ENCODE measurements around the gene CPNE1.
A peak's percentile ranks its signal among the peaks of the same experiment; 100 is the strongest.
"Not testable (repeated sequence)": the region's sequence is repeated elsewhere in the genome, so short reads cannot be mapped to it uniquely, and the experiment has no call there.

The CPNE1 gene

DNA sequence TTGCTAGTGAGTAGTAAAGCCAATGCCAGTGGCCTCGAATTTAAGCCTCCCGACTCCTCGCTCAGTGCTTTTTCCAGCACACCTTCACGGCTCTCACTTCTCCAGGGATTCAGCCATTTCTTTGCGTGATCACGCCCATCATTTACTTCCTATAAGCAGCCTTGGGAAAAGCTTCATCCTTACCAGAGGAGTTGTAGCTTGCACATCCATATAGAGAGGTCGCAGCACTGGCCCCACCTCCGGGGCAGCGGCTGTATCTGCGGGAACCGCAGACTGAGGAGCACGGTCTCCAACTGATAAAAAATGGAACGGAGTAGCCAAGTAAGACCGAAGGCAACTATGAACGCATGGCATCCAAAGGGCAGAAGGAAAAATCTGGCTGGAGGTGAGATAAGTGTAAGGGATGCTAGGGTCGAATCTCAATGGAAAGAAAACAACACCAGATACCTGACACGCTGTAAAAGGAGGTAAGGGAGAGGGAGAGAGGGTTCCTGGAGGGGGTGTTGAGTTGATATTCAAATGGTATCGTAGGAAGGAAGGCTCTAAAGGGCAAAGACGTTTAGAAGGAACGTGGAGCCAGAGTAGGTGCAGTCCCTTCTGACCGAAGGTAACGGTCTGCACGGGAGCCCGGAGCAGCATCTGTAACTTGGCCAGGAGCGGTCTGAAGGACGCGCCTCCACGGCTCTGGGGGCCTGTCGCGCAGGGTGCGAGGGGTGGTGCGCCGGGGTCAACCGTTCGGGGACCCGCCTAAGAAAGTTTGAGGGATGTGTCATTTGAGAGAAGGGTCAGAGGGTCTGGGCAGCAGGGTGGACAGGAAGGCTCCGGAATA lies 33.8 kb upstream of the CPNE1 start:
- no peak for DNase-seq (ENCODE audit: low read depth, low spot score)

DNA sequence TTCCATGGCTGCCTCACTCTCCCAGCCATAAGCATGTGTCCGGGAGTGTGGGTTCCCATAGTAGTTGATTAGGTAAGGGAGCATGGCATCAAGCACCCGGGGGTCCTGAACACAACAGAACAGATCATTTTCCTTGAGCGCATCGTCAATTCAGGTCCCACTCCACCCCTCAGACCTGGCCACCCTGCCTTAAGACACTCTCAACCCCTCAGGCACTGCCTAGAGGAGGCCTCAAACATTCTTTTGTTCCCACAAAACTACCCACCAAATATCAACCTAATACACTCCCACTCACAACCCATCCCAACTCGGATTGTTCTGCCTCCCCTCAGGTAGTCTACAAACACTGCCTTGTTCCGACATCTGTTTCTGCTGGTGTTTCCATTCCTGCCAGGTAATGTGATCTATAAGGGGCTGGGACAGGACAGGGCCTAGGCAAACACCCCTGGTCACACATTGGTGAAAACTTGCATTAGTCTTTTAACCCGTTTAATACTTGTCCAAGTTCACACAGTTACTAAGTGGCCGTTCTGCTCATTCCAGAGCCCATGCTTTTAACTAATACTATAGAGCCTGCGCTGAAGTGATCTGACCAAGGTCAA lies 33.1 kb upstream of the CPNE1 start:
- no peak for DNase-seq (ENCODE audit: low read depth, low spot score)

DNA sequence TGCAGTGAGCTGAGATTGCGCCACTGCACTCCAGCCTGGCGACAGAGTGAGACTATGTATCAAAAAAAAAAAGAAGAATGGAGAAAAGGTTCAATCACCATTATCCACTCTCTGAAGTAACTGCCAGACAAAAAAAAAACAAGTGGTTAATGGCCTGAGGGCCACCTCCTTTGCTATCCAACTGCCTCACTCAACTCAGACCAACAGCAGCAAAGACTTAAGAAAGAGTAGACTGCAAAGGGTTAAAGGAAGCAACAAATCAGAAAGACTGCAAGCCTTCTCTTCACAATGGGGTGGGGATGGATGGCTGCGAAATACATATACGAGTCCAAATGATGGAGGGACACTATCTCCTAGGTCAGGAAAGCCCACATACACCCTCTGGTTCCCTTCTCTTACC lies 31.3 kb upstream of the CPNE1 start:
- DNase-seq (ENCODE audit: low read depth, low spot score) = no peak

DNA sequence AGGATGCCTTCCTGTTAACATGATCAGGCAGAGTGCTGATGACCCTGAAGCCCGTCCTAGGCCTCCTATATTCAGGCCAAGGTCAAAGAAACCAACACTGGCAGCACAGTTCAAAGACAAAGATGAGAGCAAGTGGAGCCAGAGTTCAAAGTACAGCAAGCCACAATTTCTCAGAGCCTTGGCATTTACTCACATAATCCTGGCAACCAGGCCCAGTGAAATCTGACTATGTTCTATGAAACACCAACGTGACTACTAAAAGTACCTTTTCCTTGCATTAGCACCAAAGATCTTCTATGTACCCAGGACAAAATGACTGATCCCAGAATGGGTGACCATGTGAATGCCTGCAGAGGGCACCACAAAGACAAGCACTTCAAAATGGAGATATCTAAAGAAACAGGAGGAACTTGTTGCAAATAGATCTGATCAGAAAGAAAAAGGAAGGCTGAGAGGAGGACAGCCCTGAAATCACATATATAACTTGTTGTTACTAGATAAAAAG lies 30.6 kb upstream of the CPNE1 start:
- DNase-seq (ENCODE audit: low read depth, low spot score) = no peak

DNA sequence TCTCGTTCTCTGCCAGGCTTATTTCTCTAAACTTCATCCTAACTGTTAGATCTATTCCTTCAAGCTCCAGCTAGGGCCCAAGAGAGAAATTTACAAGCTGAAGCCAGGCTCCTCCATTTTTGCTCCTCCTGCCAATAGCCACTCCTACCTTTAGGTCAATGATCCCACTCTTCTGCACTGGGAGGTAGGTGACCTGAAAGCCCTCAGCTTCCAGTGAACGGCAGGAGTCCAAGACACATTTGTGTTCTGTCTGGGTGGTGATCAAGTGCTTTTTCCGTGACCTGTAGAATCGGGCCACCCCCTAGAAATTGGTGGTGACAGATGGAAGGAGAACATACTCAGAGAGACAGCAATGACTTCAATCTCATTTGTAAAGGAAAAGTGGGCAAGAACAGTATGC lies 25.6 kb upstream of the CPNE1 start:
- no peak for DNase-seq (ENCODE audit: low read depth, low spot score)

DNA sequence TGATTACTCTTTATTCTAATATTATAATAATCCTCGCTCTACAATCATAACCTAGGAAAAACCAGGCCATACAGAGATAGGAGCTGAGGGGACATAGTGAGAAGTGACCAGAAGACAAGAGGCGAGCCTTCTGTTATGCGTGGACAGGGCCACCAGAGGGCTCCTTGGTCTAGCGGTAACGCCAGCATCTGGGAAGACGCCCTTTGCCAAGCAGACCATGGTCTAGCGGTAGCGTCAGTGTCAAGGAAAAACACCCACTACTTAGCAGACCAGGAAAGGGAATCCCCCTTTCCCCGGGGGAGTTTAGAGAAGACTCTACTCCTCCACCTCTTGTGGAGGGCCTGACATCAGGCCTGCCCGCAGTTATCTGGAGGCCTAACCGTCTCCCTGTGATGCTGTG lies 22.2 kb upstream of the CPNE1 start:
- peak; percentile 52 for DNase-seq (ENCODE audit: low read depth, low spot score)

DNA sequence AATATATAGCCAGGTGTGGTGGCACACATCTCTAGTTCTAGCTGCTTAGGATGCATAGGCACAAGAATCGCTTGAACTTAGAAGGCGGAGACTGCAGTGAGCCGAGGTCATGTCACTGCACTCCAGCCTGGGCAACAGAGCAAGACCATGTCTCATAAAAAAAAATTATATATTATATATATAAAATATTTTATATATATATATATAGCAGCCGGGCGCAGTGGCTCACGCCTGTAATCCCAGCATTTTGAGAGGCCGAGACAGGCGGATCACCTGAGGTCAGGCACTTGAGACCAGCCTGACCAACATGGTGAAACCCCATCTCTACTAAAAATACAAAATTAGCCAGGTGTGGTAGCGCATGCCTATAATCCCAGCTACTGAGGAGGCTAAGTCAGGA lies 20.7 kb upstream of the CPNE1 start:
- not testable (repeated sequence) for DNase-seq (ENCODE audit: low read depth, low spot score)

DNA sequence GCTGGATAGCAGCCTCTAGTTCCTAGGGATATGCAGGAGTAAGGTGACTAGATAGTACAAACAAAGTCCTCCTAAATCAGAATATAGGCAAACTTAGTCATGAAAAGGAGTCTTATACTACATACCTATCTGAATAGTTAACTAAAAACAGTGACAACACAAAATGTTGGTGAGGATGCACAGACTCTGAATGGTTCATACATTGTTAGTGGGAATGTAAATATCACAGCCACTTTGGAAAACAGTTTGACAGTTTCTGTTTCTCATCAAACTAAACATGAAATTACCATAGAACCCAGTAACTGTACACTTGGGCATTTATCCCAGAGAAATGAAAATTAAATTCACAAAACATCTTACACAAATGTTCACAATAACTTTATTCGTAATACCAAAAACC lies 17.3 kb upstream of the CPNE1 start:
- no peak for DNase-seq (ENCODE audit: low read depth, low spot score)

DNA sequence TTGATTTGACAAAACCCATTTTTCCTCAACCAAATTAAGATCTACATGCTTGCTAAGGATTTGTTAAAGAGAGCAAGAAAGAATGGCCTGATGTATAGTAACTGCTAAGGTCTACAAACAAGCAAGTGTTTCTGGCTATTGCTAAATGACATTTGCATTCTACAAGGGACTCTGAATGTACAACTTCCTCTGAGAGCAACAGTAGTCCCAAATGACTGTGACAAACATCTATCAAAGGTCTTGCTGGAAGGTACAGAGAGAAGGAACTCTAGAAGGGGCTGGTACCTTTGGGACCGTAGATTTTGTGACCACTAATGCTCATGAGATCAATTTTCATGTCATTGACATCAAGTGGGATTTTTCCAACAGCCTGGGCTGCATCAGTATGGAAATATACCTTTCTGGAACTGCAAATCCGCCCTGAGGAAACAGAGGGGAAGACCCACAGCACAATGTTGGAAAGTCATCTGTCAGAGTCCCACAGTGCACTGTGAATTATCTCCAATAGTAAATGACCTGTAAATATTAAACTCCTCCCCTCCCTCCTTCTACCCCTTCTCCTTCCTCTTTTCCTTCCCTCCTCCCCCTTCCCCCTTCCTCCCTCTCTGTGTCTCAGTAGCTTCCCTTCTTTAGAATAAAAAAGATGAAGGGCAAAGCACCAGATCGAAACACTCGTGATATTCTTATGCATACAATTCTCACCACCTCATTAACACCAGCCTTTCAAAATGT lies 15.9 kb upstream of the CPNE1 start:
- DNase-seq (ENCODE audit: low read depth, low spot score) = no peak

DNA sequence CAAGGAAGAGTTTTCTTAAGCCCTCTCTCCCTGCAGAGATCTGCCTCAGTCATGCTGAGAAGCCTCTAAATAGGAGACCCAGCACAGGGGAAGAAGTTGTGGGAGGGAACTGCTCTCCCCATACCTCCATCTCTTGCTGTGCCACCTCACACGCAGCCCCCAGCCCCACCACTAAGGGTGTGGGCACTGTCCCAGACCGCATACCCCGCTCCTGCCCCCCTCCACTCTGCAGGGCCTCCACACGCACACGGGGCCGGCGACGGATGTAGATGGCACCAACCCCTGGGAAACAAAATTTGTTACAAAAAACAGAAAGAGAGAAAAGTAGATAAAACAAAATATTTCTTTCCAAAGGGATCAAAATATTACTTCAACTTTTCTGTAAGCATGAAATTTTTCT lies 10.2 kb upstream of the CPNE1 start:
- no peak for DNase-seq (ENCODE audit: low read depth, low spot score)

DNA sequence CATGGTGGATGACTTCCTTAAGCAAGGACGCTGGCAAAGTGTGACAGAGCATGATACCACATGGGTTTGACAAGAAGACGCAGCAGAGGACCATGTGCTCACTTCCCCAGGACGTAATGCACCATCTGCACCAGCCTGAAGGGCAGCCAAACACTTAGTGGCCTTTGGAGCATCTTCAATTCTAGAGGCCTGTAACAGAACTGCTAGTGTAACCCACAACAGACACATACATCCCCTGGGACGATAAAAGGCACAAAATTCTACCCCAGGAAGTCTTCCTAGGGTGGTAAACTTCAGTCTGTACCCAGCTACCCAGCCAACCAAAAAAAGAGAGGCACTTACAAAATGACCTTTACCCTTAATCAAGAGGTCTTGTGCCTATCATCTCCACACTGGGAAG lies 9.2 kb upstream of the CPNE1 start:
- no peak for DNase-seq (ENCODE audit: low read depth, low spot score)

DNA sequence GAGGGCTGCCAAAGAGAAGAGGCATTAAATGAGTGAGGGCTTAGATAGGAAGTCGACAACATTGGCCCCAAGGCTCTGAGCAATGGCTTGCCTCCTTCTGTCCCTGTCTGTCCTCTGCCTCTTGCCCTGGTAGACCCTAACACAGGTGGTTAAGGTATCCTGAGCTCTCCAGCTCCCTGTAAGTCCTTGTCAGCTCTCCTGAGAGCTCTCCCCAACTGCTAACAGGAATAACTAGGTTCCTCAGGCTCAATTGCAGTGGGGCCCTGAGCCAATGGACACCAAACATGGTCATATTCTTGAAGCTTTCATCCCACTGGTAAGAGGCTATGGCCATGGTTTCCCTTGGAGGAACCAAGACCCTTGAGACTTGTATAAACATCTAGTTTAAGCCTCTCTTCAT lies 5.0 kb upstream of the CPNE1 start:
- no peak for DNase-seq (ENCODE audit: low read depth, low spot score)

DNA sequence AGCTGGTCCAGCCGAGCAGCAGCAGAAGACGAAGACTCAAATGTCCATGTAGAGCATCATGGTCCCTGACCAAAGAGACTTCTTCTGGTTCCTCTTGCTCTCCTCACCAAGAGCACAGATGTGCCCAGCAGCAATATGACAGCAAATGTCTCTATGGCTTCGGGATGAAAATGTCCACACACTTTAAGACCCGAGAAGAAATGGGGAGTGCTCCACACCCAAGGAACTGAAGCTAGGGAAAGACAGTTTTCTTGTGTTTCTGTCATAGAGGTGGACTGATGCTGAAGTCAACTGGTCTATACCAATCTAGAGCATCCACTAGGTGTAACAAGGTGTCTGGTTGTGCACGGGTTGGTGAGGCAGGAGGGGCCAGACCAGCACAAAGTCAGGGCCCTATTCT lies 4.5 kb upstream of the CPNE1 start:
- DNase-seq (ENCODE audit: low read depth, low spot score) = no peak

DNA sequence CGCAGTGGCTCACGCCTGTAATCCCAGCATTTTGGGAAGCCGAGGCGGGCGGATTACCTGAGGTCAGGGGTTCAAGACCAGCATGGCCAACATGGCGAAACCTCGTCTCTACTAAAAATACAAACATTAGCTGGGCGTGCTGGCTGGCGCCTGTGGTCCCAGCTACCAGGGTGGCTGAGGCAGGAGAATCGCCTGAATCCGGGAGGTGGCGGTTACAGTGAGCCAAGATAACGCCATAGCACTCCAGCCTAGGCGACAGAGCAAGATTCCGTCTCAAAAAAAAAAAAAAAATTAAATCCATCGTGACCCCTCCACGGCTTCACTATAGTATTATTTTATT lies 1.2 kb upstream of the CPNE1 start:
- DNase-seq (ENCODE audit: low read depth, low spot score) = no peak

DNA sequence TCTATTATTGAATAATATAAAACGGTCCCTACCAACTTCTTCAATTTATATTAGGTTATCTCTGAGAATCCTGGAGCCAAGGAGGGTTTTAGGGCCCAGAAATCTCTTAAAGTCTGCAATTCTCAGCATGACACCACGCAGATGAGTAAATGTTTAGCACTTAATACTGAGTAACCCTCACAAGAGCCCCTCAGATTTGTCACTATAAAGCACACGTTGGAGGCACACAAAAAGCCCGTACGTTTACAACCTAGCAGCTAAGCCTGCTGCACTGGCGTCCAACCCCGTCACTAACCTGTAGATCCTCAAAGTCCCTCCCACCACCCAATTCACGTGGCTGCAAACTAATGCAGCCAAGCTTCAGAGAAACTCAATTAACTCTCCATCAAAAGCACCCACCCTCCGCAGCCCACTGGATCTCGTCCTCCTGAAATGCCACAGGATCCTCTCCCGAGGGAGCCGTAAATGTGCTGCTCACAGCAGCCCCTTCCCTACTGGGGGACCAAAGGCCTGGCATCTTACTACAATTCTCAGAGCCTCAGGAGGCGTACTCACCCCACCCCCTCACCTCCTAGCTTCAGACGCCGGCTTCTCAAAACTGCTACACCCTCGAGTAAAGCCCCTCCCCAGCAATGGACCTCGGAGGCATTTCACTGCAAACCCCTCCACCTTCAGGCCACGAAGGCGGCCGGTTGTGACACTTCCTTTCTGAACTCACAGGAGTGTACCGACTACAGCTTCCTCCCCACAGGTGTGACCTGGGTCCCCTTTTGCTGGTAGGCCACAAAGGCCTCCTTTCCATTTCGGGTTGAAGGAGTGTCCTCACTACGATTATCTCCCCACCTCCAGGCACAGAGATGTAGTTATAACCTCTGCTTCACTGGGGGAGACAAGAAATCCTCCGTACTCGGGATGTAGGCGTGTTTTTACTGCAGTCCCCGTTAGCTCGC lies 909 bp downstream of the CPNE1 start:
- peak; percentile 82 for DNase-seq (ENCODE audit: low read depth, low spot score)

DNA sequence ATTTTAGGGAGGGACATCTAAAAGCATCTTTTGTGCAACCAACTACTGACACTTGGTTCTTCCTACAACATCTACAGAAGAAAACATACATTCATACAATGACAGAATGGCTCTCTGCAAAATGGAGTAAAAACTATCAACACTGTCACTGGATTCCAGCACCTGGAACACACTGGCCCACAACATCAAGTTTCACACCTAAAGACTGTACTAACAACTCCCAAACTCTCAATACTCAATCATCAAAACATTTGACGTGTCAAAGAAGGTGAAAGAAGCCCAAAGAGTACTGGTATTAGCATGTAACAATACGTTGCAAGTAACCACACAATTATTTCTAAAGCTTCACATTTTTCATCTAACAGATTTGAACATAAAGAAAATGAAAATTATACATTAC lies 2.1 kb downstream of the CPNE1 start:
- no peak for DNase-seq (ENCODE audit: low read depth, low spot score)

DNA sequence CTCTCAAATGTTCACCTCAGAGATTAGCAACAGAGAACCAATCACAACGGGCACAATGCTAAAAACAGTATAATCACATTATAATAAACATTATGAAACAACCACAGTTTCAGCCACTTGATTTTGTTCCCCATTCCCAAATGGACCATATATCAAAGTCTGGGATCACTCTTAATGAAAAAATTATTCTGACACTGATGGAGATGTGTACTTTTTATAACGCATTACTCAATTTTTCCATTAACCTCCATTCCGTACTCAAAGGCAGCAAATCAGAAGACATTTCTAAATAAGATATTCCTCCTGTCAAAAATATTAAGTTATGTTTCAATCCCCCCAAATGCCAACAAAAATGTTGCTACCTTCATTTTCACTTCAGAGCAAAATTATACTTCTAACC lies 2.8 kb downstream of the CPNE1 start:
- DNase-seq (ENCODE audit: low read depth, low spot score) = no peak

DNA sequence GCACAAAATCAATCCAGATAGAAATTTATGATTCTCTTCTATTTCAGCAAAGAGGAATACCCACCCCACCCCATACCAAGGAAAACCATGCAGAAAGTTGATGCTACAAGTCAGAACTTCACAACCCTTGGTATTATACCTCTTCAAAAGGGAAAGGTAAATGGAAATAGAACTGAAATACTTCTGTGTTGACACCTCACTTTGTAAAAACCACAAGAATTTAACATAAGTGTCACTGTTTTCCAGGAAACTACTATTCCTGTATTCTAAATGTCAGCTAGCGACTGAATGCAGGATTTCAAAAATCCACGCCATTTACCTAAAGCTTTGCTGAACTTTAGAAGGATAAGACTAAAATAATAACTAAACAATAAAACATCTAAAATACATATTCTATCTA lies 3.6 kb downstream of the CPNE1 start:
- no peak for DNase-seq (ENCODE audit: low read depth, low spot score)

DNA sequence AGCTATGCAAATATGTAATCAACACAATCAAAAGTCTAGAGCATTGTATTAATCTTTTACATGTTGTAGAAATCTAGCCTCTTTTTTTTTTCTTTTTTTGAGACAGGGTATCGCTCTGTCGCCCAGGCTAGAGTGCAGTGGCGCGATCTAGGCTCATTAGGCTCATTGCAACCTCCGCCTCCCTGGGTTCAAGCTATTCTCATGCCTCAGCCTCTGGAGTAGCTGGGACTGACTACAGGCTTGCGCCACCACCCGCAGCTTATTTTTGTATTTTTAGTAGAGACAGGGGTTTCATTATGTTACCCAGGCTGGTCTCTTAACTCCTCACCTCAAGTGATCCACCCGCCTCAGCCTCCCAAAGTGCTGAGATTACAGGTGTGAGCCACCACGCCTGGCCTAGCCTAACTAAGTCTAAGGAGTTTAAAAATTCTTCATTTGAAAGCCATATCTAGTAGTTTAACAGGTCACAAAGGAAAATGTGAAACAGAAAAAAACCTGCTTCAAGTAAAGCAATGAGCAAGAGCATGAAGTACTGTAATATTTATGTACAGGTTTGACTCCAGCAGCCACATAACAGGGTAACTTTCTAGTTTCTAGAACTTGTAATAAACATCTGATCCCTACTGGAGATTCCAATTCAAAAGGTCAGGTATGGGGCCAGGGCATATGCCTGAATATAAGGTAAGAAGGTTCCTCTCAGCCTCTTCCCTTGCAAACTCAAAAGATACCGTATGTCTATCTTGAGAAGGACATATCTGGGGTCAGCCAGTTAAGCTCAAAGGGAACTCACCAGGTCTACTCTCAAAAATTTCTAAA lies 4.4 kb downstream of the CPNE1 start:
- no peak for DNase-seq (ENCODE audit: low read depth, low spot score)

DNA sequence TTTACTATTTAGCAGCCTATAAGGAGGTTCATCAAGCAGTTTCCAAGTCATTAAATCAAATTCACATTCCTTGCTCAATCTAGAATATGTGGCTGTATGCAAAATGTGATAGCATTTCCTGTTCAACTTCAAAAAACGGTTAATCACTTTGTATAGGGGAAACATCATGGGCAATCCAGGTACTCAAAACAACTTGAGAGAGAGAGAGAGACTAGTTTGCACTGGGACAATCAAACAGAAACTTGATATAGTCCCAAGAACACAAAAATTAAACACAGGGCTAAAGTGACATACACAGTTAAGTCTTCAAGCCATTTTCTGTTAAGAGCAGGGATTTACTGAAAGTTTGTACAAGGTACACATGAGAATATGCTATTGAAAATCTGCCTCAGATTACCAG lies 7.4 kb downstream of the CPNE1 start:
- DNase-seq (ENCODE audit: low read depth, low spot score) = no peak

DNA sequence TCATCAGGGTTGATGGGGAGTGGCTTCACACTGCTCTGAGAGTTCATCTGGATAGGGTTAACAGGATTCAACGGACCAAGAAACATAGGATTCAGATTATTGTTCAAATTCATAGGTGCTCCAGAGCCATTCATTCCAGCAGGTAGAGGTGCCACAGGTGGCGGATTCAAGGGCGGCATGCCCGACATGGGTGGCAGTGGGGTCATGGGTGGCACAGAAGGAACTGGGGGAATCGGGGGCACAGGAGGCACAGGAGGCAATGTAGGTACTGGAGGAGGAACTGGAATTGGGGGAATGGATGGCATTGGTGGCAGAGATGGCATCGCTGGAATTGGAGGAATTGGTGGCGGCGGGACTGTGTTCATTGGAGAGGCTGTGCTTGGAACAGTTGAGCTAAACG lies 10.3 kb downstream of the CPNE1 start:
- no peak for DNase-seq (ENCODE audit: low read depth, low spot score)
